Breast epithelium (tissue), 4 donors: Measurements from ENCODE around the gene AGO3. TPM values are rescaled to one million over a fixed set of nuclear protein-coding genes. Genes with fewer than 3 reads are reported as not detected.

ENCODE experiments used
- DNase-seq, 2 donors: peaks; one replicate each; pipeline ENCODE4 v3.0.0-alpha.2; 2019; ENCODE audit warnings: low spot score in 2 of 2
- H3K27ac ChIP-seq, 2 donors: fragments of 200-600 bp; sonication (generic) in 1 of 2; one replicate each; pipeline ENCODE4 v1.5.1; 2016 to 2019; ENCODE audit warnings: mild to moderate bottlenecking in 1 of 2
- H3K27me3 ChIP-seq, 2 donors: fragments of 200-600 bp; sonication (generic) in 1 of 2; one replicate each; pipeline versions ENCODE4 v1.5.1 to v1.6.0; 2017 to 2019; ENCODE audit warnings: control low read depth in 1 of 2, mild to moderate bottlenecking in 1 of 2
- H3K36me3 ChIP-seq: fragments of 200-600 bp; one replicate; pipeline ENCODE4 v1.5.1; 2019
- H3K4me1 ChIP-seq, 2 donors: fragments of 200-600 bp; sonication (generic); one replicate each; pipeline ENCODE4 v1.5.1; 2016 to 2019; ENCODE audit warnings: control low read depth in 1 of 2
- H3K4me3 ChIP-seq, 3 donors: fragments of 200-600 bp; sonication (generic); 1 replicate in 2 of 3; 2 replicates in 1 of 3; pipeline ENCODE4 v1.5.1; 2016 to 2019; ENCODE audit warnings: mild to moderate bottlenecking in 3 of 3, moderate library complexity in 2 of 3
- H3K9me3 ChIP-seq, 2 donors: fragments of 200-600 bp; sonication (generic) in 1 of 2; one replicate each; pipeline ENCODE4 v1.5.1; 2016 to 2019; ENCODE audit warnings: control low read depth in 1 of 2
- CTCF ChIP-seq, 3 donors: fragments of 450-650 bp; IDR thresholded peaks; one replicate each; pipeline ENCODE4 v1.5.1; 2016 to 2017; ENCODE audit warnings: antibody characterized with exemption in 3 of 3, mild to moderate bottlenecking in 3 of 3, moderate library complexity in 3 of 3
- POLR2A ChIP-seq: fragments of 450-650 bp; IDR thresholded peaks from one replicate; pipeline ENCODE4 v1.6.1; 2016; ENCODE audit warnings: antibody characterized with exemption, mild to moderate bottlenecking, moderate library complexity
- POLR2AphosphoS5 ChIP-seq, 3 donors: sonication (generic); formaldehyde crosslinking; IDR thresholded peaks; one replicate each; pipeline ENCODE4 v1.6.1; 2017; ENCODE audit warnings: antibody characterized with exemption in 3 of 3
- intact Hi-C: fragments of 100-400 bp; cut with DNase I; formaldehyde crosslinking; loops from one replicate; pipeline ENCODE4 v1.15.1; 2023; ENCODE audit warnings: low total_unique reads
- total RNA-seq, 3 donors: library from RNA; depleted of rRNA; stranded (reverse); fragments of >200 nt; gene quantifications; one replicate each; pipeline ENCODE4 v1.1.0, GENCODE V29; 2016

AGO3 gene
- total RNA-seq, 3 donors from 2014 or later = 28.2 TPM

- no peaks in the 10 kb centered on the region for H3K36me3 ChIP-seq
Observed at GRCh38 chr1:35936838-35937237, 5.9 kb downstream of the AGO3 start.

GRCh38 chr1:35939484-35939883 is 8.6 kb downstream of the AGO3 start:
- no peak for DNase-seq
- Histone ChIP-seq H3K4me3 (no peak overlapping the region), H3K36me3 (no peaks in the 10 kb centered on the region), H3K4me1 (no peaks in the 10 kb centered on the region), H3K27me3 (no peaks in the 10 kb centered on the region), H3K27ac (no peak overlapping the region), H3K9me3 (no peaks in the 10 kb centered on the region)
- TF ChIP-seq CTCF (IDR thresholded peaks at IDR 0.05) = no peak
- TF ChIP-seq POLR2A = no peak
- TF ChIP-seq POLR2AphosphoS5 (IDR thresholded peaks at IDR 0.05) = no peak
- intact Hi-C loops = loop anchor here (5.0 kb wide), 1 partner anchor 48 kb away; no protein-coding TSS in a partner anchor

More at GRCh38 chr1:35936838-35937237, 5.9 kb downstream of the AGO3 start:
- Histone ChIP-seq H3K27ac (peak overlapping the region in 1 of 2 donors; percentile 8), H3K27me3 (no peaks in the 10 kb centered on the region), H3K4me1 (no peaks in the 10 kb centered on the region), H3K9me3 (no peaks in the 10 kb centered on the region), H3K4me3 (no peak overlapping the region)
- intact Hi-C loops = loop anchor here (5.0 kb wide), 1 partner anchor 50 kb away; no protein-coding TSS in a partner anchor
- TF ChIP-seq POLR2AphosphoS5 (IDR thresholded peaks at IDR 0.05) = no peak
- TF ChIP-seq POLR2A = no peak
- TF ChIP-seq CTCF (IDR thresholded peaks at IDR 0.05) = no peak
- DNase-seq = no peak

GRCh38 chr1:35945327-35945726 is 14.4 kb downstream of the AGO3 start:
- H3K36me3 ChIP-seq = no peaks in the 10 kb centered on the region
- DNase-seq = no peak
- H3K27ac ChIP-seq = no peak overlapping the region
- no peaks in the 10 kb centered on the region for H3K4me1 ChIP-seq
- H3K27me3 ChIP-seq = no peaks in the 10 kb centered on the region
- no peaks in the 10 kb centered on the region for H3K9me3 ChIP-seq
- TF ChIP-seq POLR2AphosphoS5 (IDR thresholded peaks at IDR 0.05) = no peak
- TF ChIP-seq POLR2A = no peak
- H3K4me3 ChIP-seq = no peak overlapping the region
- intact Hi-C loops = no loop called here

GRCh38 chr1:35947547-35947946 is 16.6 kb downstream of the AGO3 start:
- Histone ChIP-seq H3K4me3 (no peak overlapping the region), H3K27ac (no peak overlapping the region), H3K27me3 (no peaks in the 10 kb centered on the region), H3K9me3 (no peaks in the 10 kb centered on the region), H3K4me1 (no peaks in the 10 kb centered on the region), H3K36me3 (no peaks in the 10 kb centered on the region)
- DNase-seq = no peak
- intact Hi-C loops = no loop called here
- TF ChIP-seq CTCF (IDR thresholded peaks at IDR 0.05) (no peak), POLR2A (no peak), POLR2AphosphoS5 (IDR thresholded peaks at IDR 0.05) (no peak)

- TF ChIP-seq POLR2A (no peak), POLR2AphosphoS5 (IDR thresholded peaks at IDR 0.05) (no peak), CTCF (IDR thresholded peaks at IDR 0.05) (no peak)
Observed at GRCh38 chr1:35958558-35958957, 27.7 kb downstream of the AGO3 start.

GRCh38 chr1:35959304-35959703 is 28.4 kb downstream of the AGO3 start:
- no peak overlapping the region for H3K4me3 ChIP-seq
- H3K4me1 ChIP-seq = no peaks in the 10 kb centered on the region
- H3K9me3 ChIP-seq = no peaks in the 10 kb centered on the region
- DNase-seq = no peak
- TF ChIP-seq POLR2A = no peak
- no peak for TF ChIP-seq CTCF (IDR thresholded peaks at IDR 0.05)
- no peak for TF ChIP-seq POLR2AphosphoS5 (IDR thresholded peaks at IDR 0.05)
- intact Hi-C loops = no loop called here
- no peak overlapping the region for H3K27ac ChIP-seq
- H3K36me3 ChIP-seq = no peaks in the 10 kb centered on the region
- no peaks in the 10 kb centered on the region for H3K27me3 ChIP-seq

More at GRCh38 chr1:35958558-35958957, 27.7 kb downstream of the AGO3 start:
- intact Hi-C loops = no loop called here
- H3K27ac ChIP-seq = no peak overlapping the region
- no peak overlapping the region for H3K4me3 ChIP-seq
- no peaks in the 10 kb centered on the region for H3K4me1 ChIP-seq
- DNase-seq = no peak
- H3K9me3 ChIP-seq = no peaks in the 10 kb centered on the region
- H3K36me3 ChIP-seq = no peaks in the 10 kb centered on the region
- no peaks in the 10 kb centered on the region for H3K27me3 ChIP-seq
